GM18909 (cell line): Measurements from ENCODE around the gene TMSB15B.
A peak's percentile ranks its signal among the peaks of the same experiment; 100 is the strongest.
"Not testable (repeated sequence)": the region's sequence is repeated elsewhere in the genome, so short reads cannot be mapped to it uniquely, and the experiment has no call there.

Experiments
- ATAC-seq: cut with Tn5 transposase; IDR thresholded peaks from one replicate; pipeline ENCODE4 v1.9.1; 2021; ENCODE audit warnings: mild to moderate bottlenecking; ENCODE audit not compliant: unreplicated experiment, poor library complexity

The TMSB15B gene

GRCh38 chrX:103962411-103963278 lies at the start of gene TMSB15B:
TSS of gene TMSB15B (plus strand) at chrX:103962627.
- ATAC-seq: peak; percentile 97

- no peak for ATAC-seq
These were observed 48.9 kb upstream of the TMSB15B start for GRCh38 chrX:103913356-103914020.

GRCh38 chrX:103918050-103918449 lies 44.4 kb upstream of the TMSB15B start:
- ATAC-seq: peak; percentile 34

- peak; percentile 70 for ATAC-seq
These were observed 43.7 kb upstream of the TMSB15B start for GRCh38 chrX:103918571-103919269.

GRCh38 chrX:103919270-103919637 lies 43.2 kb upstream of the TMSB15B start:
- peak; percentile 42 for ATAC-seq

DNA sequence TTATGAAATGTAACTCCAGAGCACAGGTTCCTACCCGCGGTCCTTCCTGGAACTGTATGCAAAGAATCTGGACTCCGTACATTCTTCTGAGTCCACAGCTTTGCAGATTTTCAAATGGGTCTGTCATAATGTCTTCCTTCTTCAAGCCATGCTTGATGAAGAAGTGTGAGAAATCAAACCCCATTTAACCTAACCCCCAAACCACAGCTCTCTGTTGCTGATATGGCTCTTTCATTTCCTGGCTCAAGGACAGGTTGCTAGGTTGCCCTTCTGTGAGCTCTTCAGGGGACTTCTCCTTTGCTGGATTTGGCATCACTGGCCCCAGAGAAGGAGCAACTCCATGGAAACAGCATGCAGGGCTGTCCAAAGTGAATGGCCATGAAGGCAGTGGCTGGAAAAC lies 41.9 kb upstream of the TMSB15B start:
- ATAC-seq: peak; percentile 66

DNA sequence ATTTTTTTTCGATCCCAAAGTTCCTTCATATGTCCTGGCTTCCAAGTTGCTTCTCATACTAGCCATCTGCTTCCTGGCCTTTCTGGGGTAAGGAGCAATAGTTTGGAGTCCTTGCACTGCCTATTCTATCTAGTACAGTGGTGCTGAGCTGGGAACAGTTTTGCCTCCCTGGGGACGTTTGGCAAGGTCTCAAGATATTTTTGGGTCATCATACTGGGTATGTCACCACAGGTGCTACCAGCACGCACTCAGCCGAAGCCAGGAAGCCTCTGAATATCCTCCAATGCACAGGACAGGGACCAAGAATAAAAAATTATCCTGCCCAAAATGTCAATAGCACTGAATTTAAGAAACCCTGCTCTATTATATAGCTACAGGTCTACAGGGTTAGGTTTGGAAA lies 35.4 kb upstream of the TMSB15B start:
- ATAC-seq: peak; percentile 69

DNA sequence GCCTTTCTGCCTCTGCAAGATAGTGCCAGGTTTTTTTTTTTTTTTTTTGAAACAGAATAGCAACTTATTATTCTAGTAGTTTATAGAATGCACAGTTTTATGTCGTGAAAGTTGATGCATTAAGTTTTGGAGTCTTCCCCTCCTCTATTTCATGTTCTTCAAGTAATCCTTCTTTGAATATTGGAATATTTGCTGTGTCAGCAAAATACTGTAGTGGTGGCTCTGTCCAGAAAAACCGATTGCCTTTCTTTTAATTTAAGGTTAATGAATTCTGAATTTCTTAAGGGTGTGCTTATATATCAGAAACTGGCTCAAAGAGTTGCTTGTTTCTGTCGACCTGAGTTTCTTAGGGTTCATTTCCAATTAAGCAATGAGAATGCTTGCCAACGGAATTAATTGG lies 34.8 kb upstream of the TMSB15B start:
- ATAC-seq: no peak

DNA sequence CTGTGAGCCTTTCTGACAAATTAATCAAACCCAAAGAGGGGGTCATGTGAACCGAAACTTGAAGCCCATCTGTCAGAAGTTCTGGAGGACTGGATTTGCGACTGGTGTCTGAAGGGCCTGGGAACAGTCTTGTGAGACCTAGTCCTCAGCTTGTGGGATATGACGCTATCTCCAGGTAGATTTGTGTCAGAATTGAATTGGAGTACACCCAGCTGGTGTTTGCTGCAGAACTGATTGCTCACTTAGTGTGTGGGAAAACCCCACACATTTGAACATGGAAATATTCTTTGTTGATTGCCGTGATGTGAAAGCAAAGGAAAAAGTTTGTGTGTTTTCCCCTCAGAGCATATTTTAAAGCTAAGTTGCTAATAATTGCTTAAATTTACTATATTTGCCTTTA lies 30.3 kb upstream of the TMSB15B start:
- peak; percentile 74 for ATAC-seq

DNA sequence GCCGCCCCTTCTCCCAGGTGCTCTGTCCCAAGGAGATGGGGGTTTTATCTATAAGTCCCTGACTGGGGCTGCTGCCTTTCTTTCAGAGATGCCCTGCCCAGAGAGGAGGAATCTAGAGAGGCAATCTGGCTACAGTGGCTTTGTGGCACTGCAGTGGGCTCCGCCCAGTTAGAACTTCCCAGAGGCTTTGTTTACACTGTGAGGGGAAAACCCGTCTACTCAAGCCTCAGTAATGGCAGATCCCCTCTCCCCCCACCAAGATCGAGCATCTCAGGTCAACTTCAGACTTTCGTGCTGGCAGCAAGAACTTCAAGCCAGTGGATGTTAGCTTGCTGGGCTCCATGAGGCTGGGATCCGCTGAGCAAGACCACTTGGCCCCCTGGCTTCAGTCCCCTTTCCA lies 22.2 kb upstream of the TMSB15B start:
- not testable (repeated sequence) for ATAC-seq

DNA sequence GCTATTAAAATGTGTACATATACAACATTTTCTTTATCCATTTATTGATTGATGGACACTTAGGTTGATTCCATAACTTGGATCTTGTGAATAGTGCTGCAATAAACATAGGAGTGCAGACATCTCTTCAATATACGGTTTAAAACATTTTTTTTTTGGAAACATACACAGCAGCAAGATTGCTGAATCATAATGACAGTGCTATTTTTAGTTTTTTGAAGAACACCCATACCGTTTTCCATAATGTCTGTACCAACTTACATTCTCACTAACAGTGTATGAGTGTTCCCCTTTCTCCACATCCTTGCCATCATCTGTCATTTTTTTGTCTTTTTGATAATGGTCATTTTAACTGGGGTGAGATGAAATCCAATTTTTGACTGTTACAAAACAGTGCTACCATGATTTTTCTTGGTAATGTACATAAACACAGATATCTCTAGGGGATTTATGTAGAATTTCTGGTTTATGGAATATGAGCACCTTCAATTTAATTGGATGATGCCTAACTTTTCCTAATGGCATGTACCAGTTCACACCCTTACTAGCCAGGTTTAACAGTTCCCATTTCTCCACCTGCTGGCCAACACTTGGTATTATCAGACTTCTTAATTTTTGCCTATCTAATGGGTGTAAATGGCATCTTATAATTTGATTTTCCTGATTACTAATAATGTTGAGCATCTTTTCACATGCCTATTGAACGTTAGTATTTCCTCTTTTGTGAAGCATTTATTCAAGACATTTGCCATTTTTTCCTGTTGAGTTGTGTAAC lies 21.0 kb upstream of the TMSB15B start:
- ATAC-seq: peak; percentile 68

DNA sequence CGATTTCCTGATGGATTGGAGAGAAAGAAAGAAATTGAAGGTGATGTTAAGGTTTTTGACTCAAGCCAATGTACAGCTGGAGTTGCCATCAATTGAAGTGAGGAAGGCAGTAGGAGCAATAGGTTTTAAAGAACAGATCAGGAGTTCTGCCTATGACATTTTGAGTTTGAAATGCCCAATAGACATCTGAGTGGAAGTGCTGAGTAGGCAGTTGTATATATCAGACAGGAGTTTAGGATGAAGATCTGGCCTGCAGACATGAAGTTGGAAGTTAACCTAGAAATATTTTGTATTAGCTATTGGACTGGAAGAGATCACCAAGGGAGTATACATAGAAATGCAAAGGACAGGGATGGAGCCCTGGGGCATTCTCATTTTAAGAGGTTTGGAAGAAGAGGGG lies 12.9 kb upstream of the TMSB15B start:
- no peak for ATAC-seq

- no peak for ATAC-seq
These were observed 9.1 kb upstream of the TMSB15B start for GRCh38 chrX:103953353-103953752.

DNA sequence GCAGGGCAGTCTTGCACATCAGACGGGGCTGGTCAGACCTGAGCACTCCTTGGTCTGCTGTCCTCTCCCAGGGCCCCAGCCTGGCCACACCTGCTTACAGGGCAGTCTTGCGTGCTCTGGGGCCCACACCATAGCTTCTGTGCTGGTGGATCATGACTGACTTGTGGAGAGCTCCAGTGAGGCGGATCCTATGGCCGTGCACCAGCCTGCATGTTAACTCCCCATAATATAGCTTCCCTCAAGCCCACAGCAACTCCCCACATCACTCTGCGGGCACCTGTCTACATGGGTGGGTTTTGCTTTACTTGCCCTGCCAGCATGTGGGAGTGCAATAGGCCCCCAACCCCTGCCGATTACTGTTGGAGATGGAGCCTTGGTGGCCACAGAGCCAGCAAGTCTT lies 8.2 kb upstream of the TMSB15B start:
- ATAC-seq: no peak

- ATAC-seq: not testable (repeated sequence)
These were observed 1.8 kb upstream of the TMSB15B start for GRCh38 chrX:103960599-103960998.

DNA sequence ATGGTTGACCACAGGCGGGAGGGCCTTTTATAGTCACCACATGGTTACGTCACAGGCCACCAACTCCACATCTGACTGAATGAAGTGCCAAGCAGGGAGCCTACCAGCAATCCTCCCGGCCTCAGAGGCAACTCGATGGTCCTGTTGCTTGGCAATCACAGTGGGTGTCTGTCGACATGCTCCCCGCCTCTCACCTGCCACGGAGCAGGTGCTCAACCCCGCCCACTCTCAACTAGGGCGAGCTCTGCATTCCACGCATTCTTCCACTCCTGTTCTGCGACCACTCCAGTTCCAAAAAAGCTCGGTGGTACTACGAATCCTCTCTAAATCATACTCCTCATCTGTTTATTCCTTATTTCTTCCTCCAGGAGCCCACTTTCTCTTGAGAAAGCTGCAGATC lies 21.1 kb downstream of the TMSB15B start:
- ATAC-seq: not testable (repeated sequence)

- ATAC-seq: peak; percentile 84
These were observed 36.8 kb downstream of the TMSB15B start for GRCh38 chrX:103999234-103999633.

DNA sequence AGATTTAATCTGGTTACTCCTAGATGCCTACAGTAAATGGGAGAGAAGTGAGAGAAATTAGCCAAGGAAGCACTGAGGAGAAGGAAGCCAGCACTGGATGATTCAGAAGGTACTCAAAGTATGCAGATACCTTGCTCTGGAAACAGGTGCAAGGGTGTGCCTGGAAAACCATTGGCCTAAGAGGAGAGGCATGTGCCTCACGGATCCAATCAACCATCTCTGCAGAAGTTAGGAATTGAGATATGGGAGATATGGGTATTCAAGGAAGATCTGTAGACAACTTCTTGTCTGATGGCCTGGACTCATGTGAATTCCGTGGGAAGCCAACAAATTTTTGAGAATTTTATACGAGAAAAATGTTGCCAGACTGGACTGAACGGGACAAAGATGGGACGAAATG lies 46.4 kb downstream of the TMSB15B start:
- ATAC-seq: no peak

DNA sequence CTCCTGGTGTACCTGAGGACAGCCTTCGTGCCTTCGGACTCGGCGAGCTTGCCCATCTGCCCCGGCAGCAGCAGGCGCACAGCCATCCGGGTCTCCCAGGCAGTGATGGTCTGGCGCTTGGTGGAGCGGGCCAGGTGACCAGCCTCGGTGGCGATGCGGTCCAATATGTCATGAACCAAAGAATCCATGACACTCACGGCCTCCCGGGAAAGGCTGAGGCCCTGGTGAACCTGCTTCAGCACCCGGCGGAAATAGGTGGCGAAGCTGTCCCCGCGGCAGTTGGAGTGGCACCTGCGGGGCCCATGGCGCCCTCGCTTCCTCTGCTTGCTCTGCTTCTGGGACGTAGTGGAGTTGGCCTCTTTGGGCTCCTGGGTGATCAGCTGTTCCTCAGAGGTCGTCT lies 50.7 kb downstream of the TMSB15B start:
- no peak for ATAC-seq

DNA sequence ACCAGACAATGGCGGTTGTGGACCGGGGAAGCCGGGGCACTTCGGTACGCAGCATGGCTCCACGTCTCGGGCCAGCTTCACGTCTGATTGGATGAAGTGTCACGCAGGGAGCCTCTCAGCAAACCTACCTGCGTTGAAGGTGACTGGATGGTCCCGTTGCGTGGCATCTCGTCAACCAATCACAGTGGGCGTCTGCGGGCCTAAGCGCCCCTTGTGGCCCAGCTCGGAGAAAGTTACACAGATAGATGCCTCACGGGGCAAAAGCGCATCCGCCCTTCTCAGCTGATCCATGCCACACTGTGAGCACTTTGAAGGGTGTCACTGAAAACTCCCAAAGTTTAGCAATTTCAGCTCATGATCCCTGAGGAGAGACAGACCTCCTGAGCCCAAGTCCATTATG lies 51.2 kb downstream of the TMSB15B start, which contains the start of gene H2BW1:
TSS of gene H2BW1 (minus strand) at position 103 of the 400 bp plus-strand sequence. CDS start 132 bp downstream, outside the sequence.
- ATAC-seq: no peak
